Measurements from ENCODE around the gene ZNF789. TPM values are rescaled to one million over a fixed set of nuclear protein-coding genes. Genes with fewer than 3 reads are reported as not detected.

ZNF789 gene
- total RNA-seq, 2 donors from 2014 or later, result 15.4 to 25.5 TPM

GRCh38 chr7:99456288-99456687 is 16.4 kb upstream of the ZNF789 start:
- intact Hi-C loops (cut with DNase I, micrococcal nuclease), result no loop called here
- ATAC-seq (no peak), DNase-seq (no peak)

- DNase-seq, result no peak
- ATAC-seq, result no peak
- intact Hi-C loops (cut with DNase I, micrococcal nuclease), result no loop called here
Observed at GRCh38 chr7:99457050-99457649, 15.5 kb upstream of the ZNF789 start.

GRCh38 chr7:99457650-99458493 is 14.8 kb upstream of the ZNF789 start:
- intact Hi-C loops (cut with DNase I, micrococcal nuclease), result no loop called here
- peak; percentile 12 for ATAC-seq
- no peak for DNase-seq

GRCh38 chr7:99459087-99459486 is 13.6 kb upstream of the ZNF789 start:
- ATAC-seq, result peak; percentile 44
- no peak for DNase-seq
- intact Hi-C loops (cut with DNase I, micrococcal nuclease), result no loop called here

- intact Hi-C loops (cut with DNase I, micrococcal nuclease), result no loop called here
- no peak for ATAC-seq
- DNase-seq, result no peak
Observed at GRCh38 chr7:99460651-99461050, 12.0 kb upstream of the ZNF789 start.

GRCh38 chr7:99461221-99461620 is 11.5 kb upstream of the ZNF789 start:
- no peak for DNase-seq
- ATAC-seq, result no peak

GRCh38 chr7:99465421-99465768 is 7.3 kb upstream of the ZNF789 start:
- DNase-seq (no peak), ATAC-seq (peak; percentile 33)
- intact Hi-C loops (cut with DNase I, micrococcal nuclease), result no loop called here

More at GRCh38 chr7:99461221-99461620, 11.5 kb upstream of the ZNF789 start:
- intact Hi-C loops (cut with DNase I, micrococcal nuclease), result no loop called here

- intact Hi-C loops (cut with DNase I, micrococcal nuclease), result no loop called here
- ATAC-seq (no peak), DNase-seq (no peak)
Observed at GRCh38 chr7:99468336-99468918, 4.3 kb upstream of the ZNF789 start.

GRCh38 chr7:99469381-99470065 is 3.2 kb upstream of the ZNF789 start:
- ATAC-seq (no peak), DNase-seq (no peak)
- intact Hi-C loops (cut with DNase I, micrococcal nuclease), result no loop called here

- intact Hi-C loops (cut with DNase I, micrococcal nuclease), result no loop called here
- DNase-seq, result peak; percentile 32 to 65
- ATAC-seq, result peak; percentile 67
Observed at GRCh38 chr7:99473315-99473596, 566 bp downstream of the ZNF789 start.

GRCh38 chr7:99476107-99476506 is 3.4 kb downstream of the ZNF789 start:
- intact Hi-C loops (cut with DNase I, micrococcal nuclease), result no loop called here
- ATAC-seq, result no peak
- no peak for DNase-seq

- intact Hi-C loops (cut with DNase I, micrococcal nuclease), result no loop called here
- no peak for ATAC-seq
Observed at GRCh38 chr7:99478464-99479440, 6.1 kb downstream of the ZNF789 start.

GRCh38 chr7:99485094-99485493 is 12.4 kb downstream of the ZNF789 start:
- intact Hi-C loops (cut with DNase I, micrococcal nuclease), result no loop called here
- DNase-seq (no peak), ATAC-seq (no peak)

More at GRCh38 chr7:99478464-99479440, 6.1 kb downstream of the ZNF789 start:
- DNase-seq, result no peak

- ATAC-seq, result peak; percentile 23
- intact Hi-C loops (cut with DNase I, micrococcal nuclease), result no loop called here
- no peak for DNase-seq
Observed at GRCh38 chr7:99489235-99489634, 16.5 kb downstream of the ZNF789 start.

GRCh38 chr7:99490878-99491277 is 18.2 kb downstream of the ZNF789 start:
- intact Hi-C loops (cut with DNase I, micrococcal nuclease), result no loop called here
- ATAC-seq (no peak), DNase-seq (no peak)

GRCh38 chr7:99493823-99494222 is 21.1 kb downstream of the ZNF789 start:
- intact Hi-C loops (cut with DNase I, micrococcal nuclease), result no loop called here
- no peak for ATAC-seq
- no peak for DNase-seq

- intact Hi-C loops (cut with DNase I, micrococcal nuclease), result no loop called here
- DNase-seq (no peak), ATAC-seq (no peak)
Observed at GRCh38 chr7:99497766-99498545, 25.3 kb downstream of the ZNF789 start.

- intact Hi-C loops (cut with DNase I, micrococcal nuclease), result no loop called here
- ATAC-seq, result peak; percentile 18
- DNase-seq, result no peak
Observed at GRCh38 chr7:99498546-99498944, 25.9 kb downstream of the ZNF789 start.

Data from left colon (tissue), 2 donors.